NB4 (cell line): Measurements from ENCODE around the gene CXCL11.

Experiments used
- MYC ChIP-seq: IDR thresholded peaks from 2 replicates; pipeline ENCODE4 v1.6.1; 2011; ENCODE audit warnings: low read depth, low read length
- TF ChIP-seq, protein P1 (sequence below): IDR thresholded peaks from one replicate; pipeline ENCODE4 v1.5.1; 2012; ENCODE audit warnings: low read depth, low read length

GRCh38 chr4:76072760-76073159 lies 36.9 kb upstream of the CXCL11 start:
- TF ChIP-seq MYC, result no peak
- TF ChIP-seq, protein P1, sequence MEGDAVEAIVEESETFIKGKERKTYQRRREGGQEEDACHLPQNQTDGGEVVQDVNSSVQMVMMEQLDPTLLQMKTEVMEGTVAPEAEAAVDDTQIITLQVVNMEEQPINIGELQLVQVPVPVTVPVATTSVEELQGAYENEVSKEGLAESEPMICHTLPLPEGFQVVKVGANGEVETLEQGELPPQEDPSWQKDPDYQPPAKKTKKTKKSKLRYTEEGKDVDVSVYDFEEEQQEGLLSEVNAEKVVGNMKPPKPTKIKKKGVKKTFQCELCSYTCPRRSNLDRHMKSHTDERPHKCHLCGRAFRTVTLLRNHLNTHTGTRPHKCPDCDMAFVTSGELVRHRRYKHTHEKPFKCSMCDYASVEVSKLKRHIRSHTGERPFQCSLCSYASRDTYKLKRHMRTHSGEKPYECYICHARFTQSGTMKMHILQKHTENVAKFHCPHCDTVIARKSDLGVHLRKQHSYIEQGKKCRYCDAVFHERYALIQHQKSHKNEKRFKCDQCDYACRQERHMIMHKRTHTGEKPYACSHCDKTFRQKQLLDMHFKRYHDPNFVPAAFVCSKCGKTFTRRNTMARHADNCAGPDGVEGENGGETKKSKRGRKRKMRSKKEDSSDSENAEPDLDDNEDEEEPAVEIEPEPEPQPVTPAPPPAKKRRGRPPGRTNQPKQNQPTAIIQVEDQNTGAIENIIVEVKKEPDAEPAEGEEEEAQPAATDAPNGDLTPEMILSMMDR, result no peak
